ENCODE measurements around the gene SYT15. TPM values are rescaled to one million over a fixed set of nuclear protein-coding genes. Genes with fewer than 3 reads are reported as not detected.
A peak's percentile ranks its signal among the peaks of the same experiment; 100 is the strongest.
"Not testable (repeated sequence)": the region's sequence is repeated elsewhere in the genome, so short reads cannot be mapped to it uniquely, and the experiment has no call there.

The SYT15 gene
- 4.1 TPM for polyA plus RNA-seq (2013, experiment 1 of 2; ENCODE audit: insufficient read length)
- 4.0 TPM for polyA plus RNA-seq (2013, experiment 2 of 2; ENCODE audit: insufficient read length)

DNA sequence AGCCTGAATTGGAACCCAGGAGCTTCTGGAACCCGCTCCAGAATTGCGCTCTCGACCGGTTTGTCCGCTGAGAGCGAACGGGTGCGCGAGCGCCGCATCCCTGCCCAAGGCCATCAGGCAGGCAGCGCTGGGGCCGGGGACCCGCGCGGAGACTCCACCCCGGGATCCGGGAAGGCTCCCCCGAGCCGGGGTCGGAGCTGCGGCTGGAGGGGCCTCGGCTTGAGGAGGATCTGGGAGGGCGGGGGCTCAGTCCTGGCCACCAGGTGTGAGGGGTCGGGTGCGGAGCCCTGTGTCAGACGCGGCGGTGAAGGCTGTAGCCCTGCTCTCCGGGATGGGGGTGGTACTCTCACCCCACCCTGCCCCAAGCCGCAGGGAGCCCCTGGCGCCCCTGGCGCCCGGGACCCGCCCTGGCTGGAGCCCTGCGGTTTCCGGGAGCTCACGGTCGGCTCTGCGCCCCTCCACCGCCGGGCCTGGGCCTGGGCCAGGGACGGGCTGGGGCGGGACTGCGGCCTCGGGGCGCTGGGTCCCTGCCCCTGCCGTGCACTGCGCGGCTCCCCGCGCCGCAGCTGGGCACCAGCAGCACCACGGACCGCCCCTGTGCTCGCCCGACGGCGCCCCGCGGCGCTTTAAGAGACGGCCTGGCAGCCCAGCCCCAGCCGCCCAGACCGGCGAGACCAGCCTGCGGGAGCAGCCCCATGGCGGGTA is at the start of gene SYT15:
Gene SYT15 (plus strand): TSS at position 655 of the 705 bp plus-strand sequence. CDS start 41 bp downstream, at position 696.
- not testable (repeated sequence) for DNase-seq

DNA sequence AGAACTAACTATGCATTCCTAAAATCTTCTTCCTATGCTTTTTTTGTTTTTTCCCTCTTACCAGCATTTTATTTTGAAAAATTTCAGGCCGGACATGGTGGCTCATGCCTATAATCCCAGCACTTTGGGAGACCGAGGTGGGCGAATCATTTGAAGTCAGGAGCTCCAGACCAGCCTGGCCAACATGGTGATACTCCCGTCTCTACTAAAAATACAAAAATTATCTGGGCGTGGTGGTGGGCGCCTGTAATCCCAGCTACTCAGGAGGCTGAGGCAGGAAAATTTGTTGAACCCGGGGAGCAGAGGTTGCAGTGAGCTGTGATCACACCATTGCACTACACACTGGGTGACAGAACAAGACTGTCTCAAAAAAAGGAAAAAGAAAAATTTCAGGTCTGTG is 49.2 kb upstream of the SYT15 start:
- not testable (repeated sequence) for DNase-seq

DNA sequence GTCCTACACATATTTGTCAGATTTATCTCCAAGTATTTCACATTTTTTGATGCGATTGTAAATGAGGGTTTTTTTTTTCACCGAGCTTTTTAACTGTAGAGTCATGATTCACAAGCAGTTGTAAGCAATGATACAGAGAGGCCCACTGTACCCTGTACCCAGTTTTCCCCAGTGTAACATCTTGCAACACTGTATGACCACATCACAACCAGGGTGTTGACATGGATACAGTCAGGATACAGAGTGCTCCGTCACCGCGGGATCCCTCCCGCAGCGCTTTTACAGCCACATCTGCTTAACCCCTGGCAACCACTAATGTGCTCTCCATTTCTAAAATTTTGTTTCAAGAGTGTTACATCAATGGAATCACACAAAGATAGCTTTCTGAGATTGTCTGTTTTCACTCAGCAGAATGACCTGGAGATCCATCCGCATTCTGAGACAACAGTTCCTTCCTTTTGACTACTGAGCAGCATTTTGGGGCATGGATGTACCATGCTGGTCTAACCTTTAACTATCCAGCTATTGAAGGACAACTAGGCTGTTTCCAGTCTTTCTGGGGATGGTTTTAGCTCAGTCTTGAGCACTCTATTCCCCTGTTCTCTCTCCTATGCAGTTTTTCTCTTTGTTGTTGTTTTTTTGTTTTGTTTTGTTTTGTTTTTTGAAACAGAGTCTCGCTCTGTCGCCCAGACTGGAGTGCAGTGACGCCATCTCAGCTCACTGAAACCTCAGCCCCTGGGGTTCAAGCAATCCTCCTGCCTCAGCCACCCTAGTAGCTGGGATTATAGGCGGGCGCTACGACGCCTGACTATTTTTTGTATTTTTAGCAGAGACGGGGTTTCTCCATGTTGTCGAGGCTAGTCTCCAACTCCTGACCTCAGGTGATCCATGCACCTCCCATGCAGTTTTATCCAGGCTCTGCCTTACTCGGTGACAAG is 48.4 kb upstream of the SYT15 start:
- DNase-seq, result peak; percentile 97

DNA sequence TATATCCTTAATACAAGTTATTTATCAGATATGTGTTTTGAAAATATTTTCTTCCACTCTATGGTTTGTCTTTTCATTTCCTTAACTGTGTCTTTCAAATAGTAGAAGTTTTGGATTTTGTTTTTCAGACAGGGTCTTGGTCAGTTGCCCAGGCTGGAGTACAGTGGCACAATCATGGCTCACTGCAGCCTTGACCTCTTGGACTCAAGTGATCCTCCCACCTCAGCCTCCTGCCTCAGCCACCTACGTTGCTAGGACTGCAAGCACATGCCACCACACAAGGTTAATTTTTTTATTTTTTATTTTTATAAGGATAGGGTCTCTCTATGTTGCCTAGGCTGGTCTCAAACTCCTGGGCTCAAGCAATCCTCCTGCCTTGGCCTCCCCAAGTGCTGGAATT is 46.7 kb upstream of the SYT15 start:
- DNase-seq, result not testable (repeated sequence)

DNA sequence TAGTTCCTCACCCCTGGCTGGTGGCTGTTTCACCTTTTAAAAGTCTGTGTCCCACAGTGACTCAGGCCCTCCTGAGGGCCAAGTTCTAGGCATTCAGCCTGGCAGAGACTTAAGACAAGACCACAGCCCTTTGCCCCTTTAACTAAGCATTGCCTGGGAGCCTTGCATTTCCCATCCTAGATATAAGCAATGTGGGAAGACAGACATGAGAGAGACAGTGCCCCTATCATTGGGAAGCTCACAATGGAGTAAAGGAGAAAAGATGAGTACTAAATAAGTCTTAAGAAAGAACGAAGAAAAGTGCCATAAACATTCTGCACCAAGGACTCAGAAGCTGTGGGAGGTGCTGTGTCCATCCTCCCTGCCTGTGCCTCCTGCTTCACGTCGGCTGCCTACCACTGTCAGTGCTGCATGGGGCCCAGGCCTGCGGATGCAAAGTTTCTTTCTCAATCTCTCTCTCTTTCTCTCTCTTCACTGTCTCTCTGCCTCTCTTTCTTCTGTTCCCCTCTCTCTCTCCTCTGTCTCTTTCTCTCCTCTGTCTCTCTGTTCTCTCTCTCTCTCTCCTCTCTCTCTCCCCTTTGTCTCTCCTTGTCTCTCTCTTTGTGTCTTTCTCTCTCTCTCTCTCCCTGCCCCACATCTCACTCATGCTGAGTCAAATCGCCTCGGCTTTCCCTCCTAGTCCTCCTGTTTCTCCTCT is 44.0 kb upstream of the SYT15 start:
- DNase-seq, result no peak

DNA sequence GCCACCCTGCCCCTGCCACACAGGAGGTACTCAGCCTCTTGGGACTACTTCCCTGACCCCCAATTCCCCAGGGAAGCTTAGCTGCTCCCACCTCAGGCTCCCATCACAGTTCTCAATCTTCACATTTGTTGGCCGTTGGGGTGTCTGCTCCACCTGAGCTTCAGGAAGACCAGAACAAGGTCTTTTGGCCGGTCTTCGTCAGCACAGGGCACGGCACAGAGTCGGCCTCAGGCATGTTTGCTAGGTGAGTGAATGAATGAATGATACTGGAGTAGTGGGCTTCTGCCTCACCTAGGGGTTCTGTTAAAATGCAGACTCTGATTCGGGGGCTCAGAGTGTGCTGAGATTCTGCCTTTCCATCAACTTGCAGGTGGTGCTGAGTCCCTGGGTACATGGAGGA is 42.8 kb upstream of the SYT15 start:
- DNase-seq, result no peak

DNA sequence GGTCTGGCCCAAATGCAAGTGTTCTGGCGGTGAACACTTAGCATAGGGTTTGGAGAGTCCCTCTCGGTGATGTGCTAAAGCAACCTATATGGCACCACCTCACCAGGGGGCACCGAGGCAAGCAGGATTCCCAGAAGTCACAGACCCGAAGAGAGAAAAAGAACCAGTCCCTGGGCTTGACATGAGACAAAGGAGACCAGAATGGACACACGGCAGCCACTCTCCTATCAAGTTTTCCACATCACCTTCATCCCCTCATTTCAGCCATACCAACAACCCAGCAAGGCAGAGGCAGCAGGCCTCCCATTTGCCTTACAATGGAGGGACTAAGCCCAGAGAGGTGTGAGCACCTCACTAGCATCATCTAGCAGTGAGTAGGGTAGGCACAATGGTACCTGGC is 42.1 kb upstream of the SYT15 start:
- DNase-seq, result no peak

DNA sequence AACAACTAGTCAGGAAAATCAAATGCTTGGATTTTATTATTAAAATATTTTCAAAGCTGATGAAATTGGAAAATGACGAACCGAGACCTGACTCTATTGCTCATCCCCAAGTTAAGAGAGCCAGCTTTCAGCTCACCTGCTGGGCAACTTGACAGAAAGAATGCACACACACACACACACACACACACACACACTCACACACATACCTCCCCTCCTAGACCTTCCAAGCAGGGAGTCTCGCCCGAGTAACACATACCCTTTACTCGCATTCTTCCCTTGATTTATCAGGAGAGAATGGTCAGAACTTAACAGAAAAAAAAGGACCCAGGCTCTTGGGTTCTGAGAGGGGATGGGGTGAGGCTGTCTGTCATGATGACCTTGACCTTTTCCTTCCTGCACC is 41.6 kb upstream of the SYT15 start:
- no peak for DNase-seq

DNA sequence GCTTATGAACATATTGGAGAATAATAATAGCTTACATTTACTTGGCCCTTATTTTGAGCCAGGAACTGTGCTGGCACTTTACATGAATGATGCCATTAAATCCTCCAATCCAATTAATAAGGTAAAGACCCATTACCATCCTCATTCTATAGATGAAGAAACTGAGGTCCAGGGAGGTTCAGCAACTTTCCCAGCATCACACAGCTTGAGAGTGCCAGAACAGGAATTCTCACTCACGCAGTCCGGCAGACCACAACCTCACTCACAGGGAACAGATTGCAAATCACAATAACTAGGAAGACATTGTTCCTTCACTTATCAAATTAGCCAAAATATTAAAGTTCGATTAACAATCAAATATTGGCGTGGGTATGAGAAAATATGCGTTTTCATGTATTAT is 40.8 kb upstream of the SYT15 start:
- no peak for DNase-seq

DNA sequence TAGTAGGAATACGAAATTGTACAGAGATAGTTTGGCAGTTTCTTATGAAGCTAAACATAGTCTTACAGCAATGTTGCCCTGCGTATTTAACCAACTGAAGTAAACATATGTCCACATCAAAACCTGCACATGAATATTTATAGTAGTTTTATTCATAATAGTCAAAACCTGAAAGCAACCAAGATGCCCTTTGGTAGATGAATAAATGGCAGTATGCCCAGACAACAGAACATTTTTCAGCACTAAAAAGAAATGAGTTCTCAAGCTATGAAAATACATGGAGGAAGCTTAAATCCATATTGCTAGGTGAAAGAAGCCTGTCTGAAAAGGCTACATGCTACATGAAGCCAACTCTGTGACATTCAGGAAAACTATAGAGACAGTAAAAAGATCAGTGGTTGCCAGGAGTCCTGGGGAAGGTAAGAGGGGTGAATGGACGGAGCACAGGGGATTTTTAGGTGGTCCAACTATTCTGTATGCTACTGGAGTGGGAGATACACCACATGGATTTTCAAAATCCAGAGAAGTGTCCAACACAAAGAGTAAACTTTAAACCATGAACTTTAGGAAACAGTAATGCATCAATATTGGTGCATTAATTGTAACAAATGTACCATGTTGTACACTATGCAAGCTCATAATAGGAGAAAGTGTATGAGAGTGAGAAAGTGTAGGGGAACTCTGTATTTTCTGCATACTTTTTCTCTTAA is 40.1 kb upstream of the SYT15 start:
- no peak for DNase-seq

DNA sequence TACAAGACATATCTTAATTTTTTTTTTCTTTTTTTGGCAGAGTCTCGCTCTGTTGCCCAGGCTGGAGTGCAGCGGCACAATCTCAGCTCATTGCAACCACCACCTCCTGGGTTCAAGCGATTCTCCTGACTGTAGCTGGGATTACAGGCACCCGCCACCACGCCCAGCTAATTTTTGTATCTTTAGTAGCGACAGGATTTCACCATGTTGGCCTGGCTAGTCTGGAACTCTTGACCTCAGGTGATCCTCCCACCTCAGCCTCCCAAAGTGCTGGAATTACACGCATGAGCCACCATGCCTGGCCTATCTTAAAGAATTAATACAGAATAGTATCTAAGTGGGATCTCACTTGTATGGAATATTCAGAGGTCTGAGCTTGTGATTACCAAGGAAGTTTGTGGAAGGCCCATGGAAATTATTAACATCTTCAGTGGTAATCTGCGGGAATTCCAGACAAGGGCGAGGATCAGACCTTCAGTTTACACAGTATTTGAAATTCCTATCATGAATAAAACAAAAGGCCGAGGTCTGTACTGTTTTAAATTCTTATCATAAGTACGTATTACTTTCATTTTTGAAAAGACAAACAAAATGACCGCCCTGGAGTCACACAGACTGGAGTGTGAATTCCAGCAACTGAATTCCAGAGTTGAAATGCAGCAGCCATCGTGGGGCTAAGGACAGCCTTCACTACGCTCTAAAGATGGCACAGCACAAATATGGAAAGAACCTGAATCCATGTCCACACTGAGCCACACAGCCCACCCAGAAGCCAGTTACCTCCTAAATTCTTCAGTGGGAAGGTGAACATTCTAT is 39.1 kb upstream of the SYT15 start:
- DNase-seq, result no peak

DNA sequence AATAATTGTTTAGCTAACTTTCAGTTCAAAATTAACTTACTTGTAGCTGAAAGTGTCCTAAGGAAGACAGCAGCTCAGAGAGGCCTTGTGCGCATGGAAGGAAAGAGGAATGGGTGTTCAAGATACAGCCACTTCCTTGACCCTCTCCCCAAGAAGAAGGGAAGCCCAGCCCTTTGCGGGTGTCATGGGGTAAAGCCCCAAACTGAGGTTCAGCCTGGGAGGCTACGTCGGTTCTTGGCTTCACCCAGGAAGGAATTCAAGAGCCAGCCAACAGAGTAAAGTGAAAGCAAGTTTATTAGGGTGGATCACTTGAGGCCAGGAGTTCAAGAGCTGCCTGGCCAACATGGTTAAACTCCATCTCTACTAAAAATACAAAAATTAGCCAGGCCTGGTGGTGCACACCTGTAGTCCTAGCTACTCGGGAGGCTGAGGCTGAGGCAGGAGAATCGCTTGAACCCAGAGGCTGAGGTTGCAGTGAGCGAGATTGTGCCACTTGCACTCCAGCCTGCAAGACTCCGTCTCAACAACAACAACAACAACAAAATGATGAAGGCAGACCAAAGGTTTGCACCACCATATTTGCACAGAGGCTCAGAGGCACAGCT is 38.4 kb upstream of the SYT15 start:
- no peak for DNase-seq

DNA sequence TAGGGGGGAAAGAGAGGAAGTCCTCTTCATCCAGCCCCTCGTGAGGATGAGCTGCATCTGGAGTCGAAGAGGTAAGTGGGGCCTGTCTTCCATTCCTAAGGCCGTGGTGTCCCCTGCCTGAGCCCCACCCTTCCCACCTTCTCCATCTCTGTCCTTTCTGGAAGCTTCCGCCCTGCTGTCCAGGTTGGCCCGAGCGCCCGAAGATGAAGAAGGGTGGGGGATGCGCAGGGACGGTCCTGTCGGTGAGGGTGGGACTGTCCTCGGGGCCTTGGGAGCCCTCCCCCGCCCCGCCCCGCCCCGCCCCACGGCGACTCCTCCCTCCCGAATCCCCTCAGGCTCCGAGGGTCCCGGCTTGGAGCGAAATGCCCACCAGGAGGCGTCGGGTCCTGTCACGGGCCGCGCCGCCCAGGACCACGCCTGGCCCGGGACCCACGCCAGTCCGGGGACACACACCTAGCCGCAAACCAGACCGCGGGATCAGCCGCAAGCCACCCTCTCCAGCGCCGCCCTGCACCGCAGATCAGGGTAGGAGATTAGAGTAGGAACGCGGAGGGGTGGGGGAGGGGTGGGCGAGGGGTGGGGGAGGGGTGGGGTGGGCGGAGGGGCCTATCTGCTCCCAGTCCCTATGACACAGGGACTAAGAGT is 37.8 kb upstream of the SYT15 start:
- peak; percentile 30 for DNase-seq

DNA sequence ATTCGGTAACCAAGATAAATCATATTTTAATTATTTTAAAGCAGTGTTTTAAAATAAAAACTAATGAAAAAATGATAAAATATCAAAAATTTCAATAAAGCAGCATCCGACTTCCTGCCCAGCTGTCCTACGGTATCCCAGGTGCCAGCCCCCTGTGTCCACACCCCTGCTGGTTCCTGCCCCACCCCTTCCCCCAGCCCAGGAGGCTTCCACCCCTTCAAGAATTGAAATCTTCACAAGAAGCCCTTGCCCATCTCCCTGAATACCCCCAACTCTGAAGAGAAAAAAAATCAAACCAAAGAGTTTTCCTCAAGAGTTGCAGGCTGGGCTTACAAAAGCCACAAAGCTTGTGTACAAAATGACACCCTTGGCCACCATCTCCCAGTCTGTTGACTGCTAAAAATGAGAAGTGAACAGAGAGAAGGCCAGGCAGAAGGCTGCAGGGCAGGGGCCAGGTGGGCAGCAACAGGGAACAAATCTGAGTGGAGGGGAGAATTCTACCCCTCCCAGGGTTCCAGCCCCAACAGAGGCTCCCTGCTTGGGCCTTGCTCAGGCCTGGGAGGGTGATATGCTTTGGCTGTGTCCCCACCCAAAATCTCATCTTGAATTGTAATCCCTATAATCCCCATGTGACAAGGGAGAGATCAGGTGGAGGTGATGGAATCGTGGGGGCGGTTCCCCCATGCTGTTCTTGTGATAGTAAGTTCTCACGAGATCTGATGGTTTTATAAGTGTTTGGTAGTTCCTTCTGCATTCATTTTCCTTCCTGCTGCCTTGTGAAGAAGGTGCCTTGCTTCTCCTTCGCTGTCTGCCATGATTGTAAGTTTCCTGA is 37.0 kb upstream of the SYT15 start:
- no peak for DNase-seq

DNA sequence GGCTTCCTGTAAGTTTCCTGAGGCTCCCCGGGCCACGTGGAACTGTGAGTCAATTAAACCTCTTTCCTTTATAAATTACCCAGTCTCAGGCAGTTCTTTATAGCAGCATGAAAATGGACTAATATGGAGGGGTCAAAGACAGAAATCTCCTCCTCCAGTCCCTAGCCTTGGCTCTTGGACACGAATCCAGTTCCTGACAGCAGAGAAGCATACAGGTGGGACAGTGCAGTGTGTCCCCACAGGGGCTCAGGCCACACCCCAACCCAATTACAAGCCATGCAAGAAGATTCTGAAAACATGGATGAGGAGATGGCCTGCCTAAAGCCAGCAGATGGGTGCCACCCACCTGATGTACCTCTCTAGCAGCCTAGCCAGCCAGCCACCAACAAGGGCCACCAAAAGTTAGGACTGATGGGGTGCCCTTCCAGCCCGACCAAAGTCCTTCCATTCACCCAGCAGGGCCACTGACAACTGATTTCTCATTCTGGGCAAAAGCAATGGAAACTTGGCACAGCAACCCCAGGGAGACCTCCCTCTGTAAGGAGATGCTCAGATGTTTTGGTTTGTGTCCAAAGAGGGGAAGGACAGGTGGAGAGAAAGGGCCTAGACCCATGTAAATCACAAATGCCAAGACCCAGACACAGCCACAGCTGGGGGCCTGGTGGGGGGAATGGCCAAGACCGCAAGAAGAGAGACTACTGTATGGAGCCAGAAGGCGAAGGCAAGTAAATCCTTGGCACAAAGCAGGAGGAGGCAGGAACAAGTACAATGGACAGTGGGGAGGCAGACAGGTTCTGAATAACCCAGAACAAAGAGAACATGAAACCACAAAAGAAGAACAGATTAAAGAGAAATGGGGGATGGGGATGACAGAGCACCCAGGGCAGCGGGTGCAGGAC is 36.1 kb upstream of the SYT15 start:
- DNase-seq, result no peak

DNA sequence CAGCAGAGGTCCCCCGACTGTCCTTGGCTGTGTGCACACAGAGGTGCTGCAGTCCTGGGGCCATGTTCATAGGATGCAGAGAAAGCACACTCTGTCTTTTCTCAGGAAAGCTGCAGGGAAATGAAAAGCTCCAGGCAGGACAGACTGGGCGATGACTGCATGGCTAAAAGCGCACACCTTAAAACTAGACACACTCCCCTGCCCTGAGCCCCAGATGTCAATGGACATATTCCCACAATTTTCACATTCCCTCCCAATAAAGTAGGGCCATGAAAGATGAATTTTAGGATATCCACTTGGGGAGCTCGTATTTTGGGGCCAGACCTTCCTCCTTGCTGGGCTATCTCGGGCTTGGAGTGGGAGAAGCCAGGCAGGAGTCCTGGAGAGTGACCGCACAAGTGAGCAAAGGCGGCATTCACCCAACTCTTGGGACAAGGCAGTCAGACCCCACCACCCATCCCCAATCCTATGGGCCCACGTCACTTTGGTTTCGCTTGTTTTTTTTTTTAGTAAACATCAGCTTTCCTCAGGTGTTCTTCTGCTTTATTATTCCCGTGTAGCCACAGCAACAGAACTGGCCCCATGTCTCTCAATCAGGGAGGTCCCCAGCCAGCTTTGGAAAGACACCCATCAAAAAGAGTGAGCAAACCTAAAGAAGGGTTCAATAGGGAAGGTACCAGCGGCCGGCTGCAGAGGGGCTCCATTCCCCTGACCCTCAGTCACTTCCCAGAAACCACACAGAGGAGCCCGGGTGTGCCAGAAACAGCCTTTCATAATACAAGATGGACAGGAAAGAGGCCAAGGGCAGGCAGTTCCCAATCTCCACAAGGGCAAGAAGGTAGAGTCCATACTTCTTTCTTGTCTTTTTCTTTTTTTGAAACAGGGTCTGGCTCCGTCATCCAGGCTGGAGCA is 35.2 kb upstream of the SYT15 start:
- DNase-seq, result no peak
